ENCODE results near the gene AURKAIP1.
"Not testable (repeated sequence)": the region's sequence is repeated elsewhere in the genome, so short reads cannot be mapped to it uniquely, and the experiment has no call there.

The AURKAIP1 gene

GRCh38 chr1:1374929-1375662 is at the start of gene AURKAIP1:
Gene AURKAIP1, minus strand, starts transcription at chr1:1375207. Its CDS starts 451 bp downstream, at chr1:1374756.
- DNase-seq (ENCODE audit: low read depth in 2 of 2, low spot score in 1 of 2), result peak; percentile 85 to 88

GRCh38 chr1:1424707-1425106 is 49.7 kb upstream of the AURKAIP1 start:
- no peak for DNase-seq (ENCODE audit: low read depth in 2 of 2, low spot score in 1 of 2)

GRCh38 chr1:1423245-1423597 is 48.2 kb upstream of the AURKAIP1 start:
- DNase-seq (ENCODE audit: low read depth in 2 of 2, low spot score in 1 of 2), result no peak

GRCh38 chr1:1422465-1423244 is 47.6 kb upstream of the AURKAIP1 start:
- DNase-seq (ENCODE audit: low read depth in 2 of 2, low spot score in 1 of 2), result no peak

- no peak for DNase-seq (ENCODE audit: low read depth in 2 of 2, low spot score in 1 of 2)
Observed at GRCh38 chr1:1421907-1422464, 47.0 kb upstream of the AURKAIP1 start.

- DNase-seq (ENCODE audit: low read depth in 2 of 2, low spot score in 1 of 2), result no peak
Observed at GRCh38 chr1:1421147-1421906, 46.3 kb upstream of the AURKAIP1 start, which contains the start of gene ANKRD65. Gene ANKRD65, minus strand, starts transcription at chr1:1421276. Its CDS starts 271 bp downstream, at chr1:1421005.

- no peak for DNase-seq (ENCODE audit: low read depth in 2 of 2, low spot score in 1 of 2)
Observed at GRCh38 chr1:1420654-1421141, 45.7 kb upstream of the AURKAIP1 start.

- DNase-seq (ENCODE audit: low read depth in 2 of 2, low spot score in 1 of 2), result no peak
Observed at GRCh38 chr1:1419813-1420653, 45.0 kb upstream of the AURKAIP1 start.

- DNase-seq (ENCODE audit: low read depth in 2 of 2, low spot score in 1 of 2), result no peak
Observed at GRCh38 chr1:1419363-1419812, 44.4 kb upstream of the AURKAIP1 start.

GRCh38 chr1:1418464-1419362 is 43.7 kb upstream of the AURKAIP1 start:
- DNase-seq (ENCODE audit: low read depth in 2 of 2, low spot score in 1 of 2), result no peak

- DNase-seq (ENCODE audit: low read depth in 2 of 2, low spot score in 1 of 2), result not testable (repeated sequence)
Observed at GRCh38 chr1:1417825-1418463, 42.9 kb upstream of the AURKAIP1 start.

- not testable (repeated sequence) for DNase-seq (ENCODE audit: low read depth in 2 of 2, low spot score in 1 of 2)
Observed at GRCh38 chr1:1417396-1417795, 42.4 kb upstream of the AURKAIP1 start.

- no peak for DNase-seq (ENCODE audit: low read depth in 2 of 2, low spot score in 1 of 2)
Observed at GRCh38 chr1:1415751-1416150, 40.7 kb upstream of the AURKAIP1 start.

GRCh38 chr1:1412311-1412902 is 37.4 kb upstream of the AURKAIP1 start:
- not testable (repeated sequence) for DNase-seq (ENCODE audit: low read depth in 2 of 2, low spot score in 1 of 2)

GRCh38 chr1:1411626-1412025 is 36.6 kb upstream of the AURKAIP1 start:
- no peak for DNase-seq (ENCODE audit: low read depth in 2 of 2, low spot score in 1 of 2)

GRCh38 chr1:1410238-1410637 is 35.2 kb upstream of the AURKAIP1 start:
- not testable (repeated sequence) for DNase-seq (ENCODE audit: low read depth in 2 of 2, low spot score in 1 of 2)

GRCh38 chr1:1407636-1408318 is 32.8 kb upstream of the AURKAIP1 start:
- no peak for DNase-seq (ENCODE audit: low read depth in 2 of 2, low spot score in 1 of 2)

Measured in stimulated activated CD8-positive, alpha-beta memory T cell treated with anti-CD3 and anti-CD28 coated beads, Interleukin-4, amount 100 ng/mL, for 1 hour (primary cell).